ENCODE measurements around the gene PRKAG2.

PRKAG2 gene

DNA sequence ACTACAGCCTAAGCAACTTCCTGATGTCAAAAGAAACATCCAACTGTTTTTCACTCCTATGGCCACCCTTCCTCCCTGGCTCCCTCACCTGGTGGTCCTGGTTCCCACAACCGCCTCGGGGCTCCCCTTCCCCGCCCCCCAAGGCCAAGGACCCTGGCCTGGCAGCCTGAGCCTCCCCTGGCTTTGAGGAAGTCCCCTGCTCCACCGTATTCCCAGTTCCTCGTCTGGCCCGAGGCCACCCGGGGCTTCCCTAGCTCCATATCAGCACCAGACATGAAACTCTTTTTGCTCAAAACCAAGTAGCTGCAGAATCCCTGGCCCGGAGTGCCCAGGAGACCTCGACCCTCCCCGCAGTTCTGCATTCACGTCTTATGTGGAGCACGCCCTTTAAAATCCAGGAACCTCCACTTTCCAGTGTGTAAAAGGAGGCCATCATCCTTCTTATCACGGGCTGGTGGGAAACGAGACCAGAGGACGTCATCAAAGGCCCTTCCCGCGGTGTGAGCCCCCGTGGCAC is 82.9 kb downstream of the PRKAG2 start:
- Histone ChIP-seq H3F3A (ENCODE audit: low read depth) (no peaks in the 10 kb centered on the region), H3K27me3 (ENCODE audit: insufficient read depth, low read length, poor library complexity, severe bottlenecking) (no peaks in the 10 kb centered on the region), H3K9me2 (replicated peaks; ENCODE audit: low read depth, low read length) (no peaks in the 10 kb centered on the region), H3K4me2 (ENCODE audit: low read depth, low read length, poor library complexity, severe bottlenecking) (no peak overlapping the region), H3K4me3 (ENCODE audit: low read length, poor library complexity, severe bottlenecking) (no peak overlapping the region), H3K9ac (ENCODE audit: low read depth, low read length, poor library complexity, severe bottlenecking) (no peak overlapping the region), H3K9me3 (ENCODE audit: insufficient read depth, low read depth, low read length) (no peaks in the 10 kb centered on the region), H3K36me3 (ENCODE audit: insufficient read depth, low read length) (no peaks in the 10 kb centered on the region), H3K4me1 (ENCODE audit: insufficient read depth, low read length, poor library complexity, severe bottlenecking) (peaks cover 3% of the 10 kb centered on the region), H4K20me1 (ENCODE audit: insufficient read depth, low read length, poor library complexity, severe bottlenecking) (no peaks in the 10 kb centered on the region), H2AFZ (ENCODE audit: low read length) (no peak overlapping the region), H3K79me2 (ENCODE audit: insufficient read depth, low read length) (no peaks in the 10 kb centered on the region)
- no peak for TF ChIP-seq EZH2phosphoT487 (IDR thresholded peaks at IDR 0.05; ENCODE audit: borderline replicate concordance)
- TF ChIP-seq, protein P1, sequence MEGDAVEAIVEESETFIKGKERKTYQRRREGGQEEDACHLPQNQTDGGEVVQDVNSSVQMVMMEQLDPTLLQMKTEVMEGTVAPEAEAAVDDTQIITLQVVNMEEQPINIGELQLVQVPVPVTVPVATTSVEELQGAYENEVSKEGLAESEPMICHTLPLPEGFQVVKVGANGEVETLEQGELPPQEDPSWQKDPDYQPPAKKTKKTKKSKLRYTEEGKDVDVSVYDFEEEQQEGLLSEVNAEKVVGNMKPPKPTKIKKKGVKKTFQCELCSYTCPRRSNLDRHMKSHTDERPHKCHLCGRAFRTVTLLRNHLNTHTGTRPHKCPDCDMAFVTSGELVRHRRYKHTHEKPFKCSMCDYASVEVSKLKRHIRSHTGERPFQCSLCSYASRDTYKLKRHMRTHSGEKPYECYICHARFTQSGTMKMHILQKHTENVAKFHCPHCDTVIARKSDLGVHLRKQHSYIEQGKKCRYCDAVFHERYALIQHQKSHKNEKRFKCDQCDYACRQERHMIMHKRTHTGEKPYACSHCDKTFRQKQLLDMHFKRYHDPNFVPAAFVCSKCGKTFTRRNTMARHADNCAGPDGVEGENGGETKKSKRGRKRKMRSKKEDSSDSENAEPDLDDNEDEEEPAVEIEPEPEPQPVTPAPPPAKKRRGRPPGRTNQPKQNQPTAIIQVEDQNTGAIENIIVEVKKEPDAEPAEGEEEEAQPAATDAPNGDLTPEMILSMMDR (conservative IDR thresholded peaks at IDR 0.05; ENCODE audit: low read length), result no peak

GRCh38 chr7:151793531-151793951 is 83.4 kb downstream of the PRKAG2 start:
- H3K4me2 ChIP-seq (ENCODE audit: low read depth, low read length, poor library complexity, severe bottlenecking), result no peak overlapping the region

DNA sequence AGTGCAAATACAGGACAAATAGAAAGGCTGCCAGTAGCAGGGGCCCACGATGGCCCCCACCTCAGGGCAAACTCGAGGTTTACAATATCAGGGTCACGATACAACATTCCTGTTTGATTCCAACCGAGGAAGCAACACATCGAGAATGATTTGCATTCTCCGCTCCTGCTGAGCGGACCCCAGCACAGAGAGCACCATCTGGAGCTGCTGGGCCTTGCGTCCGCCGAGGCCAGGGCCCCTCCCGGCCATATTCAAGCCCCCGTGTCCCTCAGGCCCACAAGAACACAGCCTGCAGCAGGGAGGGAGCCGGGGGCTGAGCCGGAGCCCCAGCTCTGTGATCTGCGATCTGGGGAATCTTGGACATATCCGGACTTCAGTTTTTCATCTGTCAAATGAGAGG is 84.3 kb downstream of the PRKAG2 start:
- H3K4me1 ChIP-seq (ENCODE audit: insufficient read depth, low read length, poor library complexity, severe bottlenecking), result peaks cover 3% of the 10 kb centered on the region
- H3K79me2 ChIP-seq (ENCODE audit: insufficient read depth, low read length), result no peaks in the 10 kb centered on the region
- no peak overlapping the region for H2AFZ ChIP-seq (ENCODE audit: low read length)
- H3K4me2 ChIP-seq (ENCODE audit: low read depth, low read length, poor library complexity, severe bottlenecking), result no peak overlapping the region
- no peaks in the 10 kb centered on the region for H4K20me1 ChIP-seq (ENCODE audit: insufficient read depth, low read length, poor library complexity, severe bottlenecking)
- no peak overlapping the region for H3K4me3 ChIP-seq (ENCODE audit: low read length, poor library complexity, severe bottlenecking)
- no peaks in the 10 kb centered on the region for H3K9me2 ChIP-seq (replicated peaks; ENCODE audit: low read depth, low read length)
- TF ChIP-seq EZH2phosphoT487 (IDR thresholded peaks at IDR 0.05; ENCODE audit: borderline replicate concordance), result no peak
- TF ChIP-seq, protein P1 (conservative IDR thresholded peaks at IDR 0.05; ENCODE audit: low read length), result no peak
- no peaks in the 10 kb centered on the region for H3K36me3 ChIP-seq (ENCODE audit: insufficient read depth, low read length)
- H3K9me3 ChIP-seq (ENCODE audit: insufficient read depth, low read depth, low read length), result no peaks in the 10 kb centered on the region
- no peaks in the 10 kb centered on the region for H3F3A ChIP-seq (ENCODE audit: low read depth)
- H3K27me3 ChIP-seq (ENCODE audit: insufficient read depth, low read length, poor library complexity, severe bottlenecking), result no peaks in the 10 kb centered on the region
- H3K9ac ChIP-seq (ENCODE audit: low read depth, low read length, poor library complexity, severe bottlenecking), result no peak overlapping the region

More at GRCh38 chr7:151793531-151793951, 83.4 kb downstream of the PRKAG2 start:
- Histone ChIP-seq H3K4me1 (ENCODE audit: insufficient read depth, low read length, poor library complexity, severe bottlenecking) (peaks cover 3% of the 10 kb centered on the region), H3K27me3 (ENCODE audit: insufficient read depth, low read length, poor library complexity, severe bottlenecking) (no peaks in the 10 kb centered on the region), H3K9me3 (ENCODE audit: insufficient read depth, low read depth, low read length) (no peaks in the 10 kb centered on the region), H3K79me2 (ENCODE audit: insufficient read depth, low read length) (no peaks in the 10 kb centered on the region), H2AFZ (ENCODE audit: low read length) (no peak overlapping the region), H4K20me1 (ENCODE audit: insufficient read depth, low read length, poor library complexity, severe bottlenecking) (no peaks in the 10 kb centered on the region), H3K36me3 (ENCODE audit: insufficient read depth, low read length) (no peaks in the 10 kb centered on the region), H3K9me2 (replicated peaks; ENCODE audit: low read depth, low read length) (no peaks in the 10 kb centered on the region), H3F3A (ENCODE audit: low read depth) (no peaks in the 10 kb centered on the region), H3K9ac (ENCODE audit: low read depth, low read length, poor library complexity, severe bottlenecking) (no peak overlapping the region), H3K4me3 (ENCODE audit: low read length, poor library complexity, severe bottlenecking) (no peak overlapping the region)
- TF ChIP-seq EZH2phosphoT487 (IDR thresholded peaks at IDR 0.05; ENCODE audit: borderline replicate concordance), result no peak
- TF ChIP-seq, protein P1 (conservative IDR thresholded peaks at IDR 0.05; ENCODE audit: low read length), result no peak
